Measurements from ENCODE around the gene MAF. TPM values are rescaled to one million over a fixed set of nuclear protein-coding genes. Genes with fewer than 3 reads are reported as not detected.

Gene MAF
- total RNA-seq, 1 experiment from 2014 or later, result 6.6 TPM

GRCh38 chr16:79603055-79603454 is 2.5 kb upstream of the MAF start:
- Mint-ChIP-seq H3K36me3 (no peaks in the 10 kb centered on the region), H3K27me3 (ENCODE audit: low read depth) (peaks cover 13% of the 10 kb centered on the region), H3K4me1 (peaks cover 23% of the 10 kb centered on the region), H3K9me3 (no peaks in the 10 kb centered on the region), H3K27ac (no peak overlapping the region), H3K4me3 (no peak overlapping the region)
- DNase-seq (ENCODE audit: low spot score) (no peak), ATAC-seq (no peak)
- ChIA-PET CTCF (no interaction called here), POLR2A (no interaction called here)
- TF ChIP-seq ESRRA (CRISPR knock-in tag; IDR thresholded peaks at IDR 0.05; ENCODE audit: borderline replicate concordance) (no peak), TEAD4 (CRISPR knock-in tag; IDR thresholded peaks at IDR 0.05) (no peak), ELF4 (CRISPR knock-in tag; IDR thresholded peaks at IDR 0.05; ENCODE audit: low read depth) (no peak), IRF1 (CRISPR knock-in tag; IDR thresholded peaks at IDR 0.05) (no peak), ZNF532 (CRISPR knock-in tag; IDR thresholded peaks at IDR 0.05; ENCODE audit: borderline replicate concordance) (no peak), FOXJ3 (CRISPR knock-in tag; IDR thresholded peaks at IDR 0.05; ENCODE audit: borderline replicate concordance) (no peak), RELA (CRISPR knock-in tag; IDR thresholded peaks at IDR 0.05; ENCODE audit: borderline replicate concordance) (no peak), KAT7 (CRISPR knock-in tag; IDR thresholded peaks at IDR 0.05; ENCODE audit: borderline replicate concordance) (no peak), MXD4 (CRISPR knock-in tag; IDR thresholded peaks at IDR 0.05; ENCODE audit: borderline replicate concordance) (no peak), ZNF263 (CRISPR knock-in tag; IDR thresholded peaks at IDR 0.05; ENCODE audit: low read depth) (no peak), ZNF121 (CRISPR knock-in tag; IDR thresholded peaks at IDR 0.05) (no peak), PRDM15 (CRISPR knock-in tag; IDR thresholded peaks at IDR 0.05) (no peak), PREB (CRISPR knock-in tag; IDR thresholded peaks at IDR 0.05; ENCODE audit: borderline replicate concordance) (no peak), CREM (CRISPR knock-in tag; IDR thresholded peaks at IDR 0.05) (no peak)
- TF ChIP-seq, protein P1, sequence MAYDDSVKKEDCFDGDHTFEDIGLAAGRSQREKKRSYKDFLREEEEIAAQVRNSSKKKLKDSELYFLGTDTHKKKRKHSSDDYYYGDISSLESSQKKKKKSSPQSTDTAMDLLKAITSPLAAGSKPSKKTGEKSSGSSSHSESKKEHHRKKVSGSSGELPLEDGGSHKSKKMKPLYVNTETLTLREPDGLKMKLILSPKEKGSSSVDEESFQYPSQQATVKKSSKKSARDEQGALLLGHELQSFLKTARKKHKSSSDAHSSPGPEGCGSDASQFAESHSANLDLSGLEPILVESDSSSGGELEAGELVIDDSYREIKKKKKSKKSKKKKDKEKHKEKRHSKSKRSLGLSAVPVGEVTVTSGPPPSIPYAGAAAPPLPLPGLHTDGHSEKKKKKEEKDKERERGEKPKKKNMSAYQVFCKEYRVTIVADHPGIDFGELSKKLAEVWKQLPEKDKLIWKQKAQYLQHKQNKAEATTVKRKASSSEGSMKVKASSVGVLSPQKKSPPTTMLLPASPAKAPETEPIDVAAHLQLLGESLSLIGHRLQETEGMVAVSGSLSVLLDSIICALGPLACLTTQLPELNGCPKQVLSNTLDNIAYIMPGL (CRISPR knock-in tag; IDR thresholded peaks at IDR 0.05), result no peak
- TF ChIP-seq, protein P2, sequence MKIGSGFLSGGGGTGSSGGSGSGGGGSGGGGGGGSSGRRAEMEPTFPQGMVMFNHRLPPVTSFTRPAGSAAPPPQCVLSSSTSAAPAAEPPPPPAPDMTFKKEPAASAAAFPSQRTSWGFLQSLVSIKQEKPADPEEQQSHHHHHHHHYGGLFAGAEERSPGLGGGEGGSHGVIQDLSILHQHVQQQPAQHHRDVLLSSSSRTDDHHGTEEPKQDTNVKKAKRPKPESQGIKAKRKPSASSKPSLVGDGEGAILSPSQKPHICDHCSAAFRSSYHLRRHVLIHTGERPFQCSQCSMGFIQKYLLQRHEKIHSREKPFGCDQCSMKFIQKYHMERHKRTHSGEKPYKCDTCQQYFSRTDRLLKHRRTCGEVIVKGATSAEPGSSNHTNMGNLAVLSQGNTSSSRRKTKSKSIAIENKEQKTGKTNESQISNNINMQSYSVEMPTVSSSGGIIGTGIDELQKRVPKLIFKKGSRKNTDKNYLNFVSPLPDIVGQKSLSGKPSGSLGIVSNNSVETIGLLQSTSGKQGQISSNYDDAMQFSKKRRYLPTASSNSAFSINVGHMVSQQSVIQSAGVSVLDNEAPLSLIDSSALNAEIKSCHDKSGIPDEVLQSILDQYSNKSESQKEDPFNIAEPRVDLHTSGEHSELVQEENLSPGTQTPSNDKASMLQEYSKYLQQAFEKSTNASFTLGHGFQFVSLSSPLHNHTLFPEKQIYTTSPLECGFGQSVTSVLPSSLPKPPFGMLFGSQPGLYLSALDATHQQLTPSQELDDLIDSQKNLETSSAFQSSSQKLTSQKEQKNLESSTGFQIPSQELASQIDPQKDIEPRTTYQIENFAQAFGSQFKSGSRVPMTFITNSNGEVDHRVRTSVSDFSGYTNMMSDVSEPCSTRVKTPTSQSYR (CRISPR knock-in tag; IDR thresholded peaks at IDR 0.05), result no peak
- TF ChIP-seq, protein P3, sequence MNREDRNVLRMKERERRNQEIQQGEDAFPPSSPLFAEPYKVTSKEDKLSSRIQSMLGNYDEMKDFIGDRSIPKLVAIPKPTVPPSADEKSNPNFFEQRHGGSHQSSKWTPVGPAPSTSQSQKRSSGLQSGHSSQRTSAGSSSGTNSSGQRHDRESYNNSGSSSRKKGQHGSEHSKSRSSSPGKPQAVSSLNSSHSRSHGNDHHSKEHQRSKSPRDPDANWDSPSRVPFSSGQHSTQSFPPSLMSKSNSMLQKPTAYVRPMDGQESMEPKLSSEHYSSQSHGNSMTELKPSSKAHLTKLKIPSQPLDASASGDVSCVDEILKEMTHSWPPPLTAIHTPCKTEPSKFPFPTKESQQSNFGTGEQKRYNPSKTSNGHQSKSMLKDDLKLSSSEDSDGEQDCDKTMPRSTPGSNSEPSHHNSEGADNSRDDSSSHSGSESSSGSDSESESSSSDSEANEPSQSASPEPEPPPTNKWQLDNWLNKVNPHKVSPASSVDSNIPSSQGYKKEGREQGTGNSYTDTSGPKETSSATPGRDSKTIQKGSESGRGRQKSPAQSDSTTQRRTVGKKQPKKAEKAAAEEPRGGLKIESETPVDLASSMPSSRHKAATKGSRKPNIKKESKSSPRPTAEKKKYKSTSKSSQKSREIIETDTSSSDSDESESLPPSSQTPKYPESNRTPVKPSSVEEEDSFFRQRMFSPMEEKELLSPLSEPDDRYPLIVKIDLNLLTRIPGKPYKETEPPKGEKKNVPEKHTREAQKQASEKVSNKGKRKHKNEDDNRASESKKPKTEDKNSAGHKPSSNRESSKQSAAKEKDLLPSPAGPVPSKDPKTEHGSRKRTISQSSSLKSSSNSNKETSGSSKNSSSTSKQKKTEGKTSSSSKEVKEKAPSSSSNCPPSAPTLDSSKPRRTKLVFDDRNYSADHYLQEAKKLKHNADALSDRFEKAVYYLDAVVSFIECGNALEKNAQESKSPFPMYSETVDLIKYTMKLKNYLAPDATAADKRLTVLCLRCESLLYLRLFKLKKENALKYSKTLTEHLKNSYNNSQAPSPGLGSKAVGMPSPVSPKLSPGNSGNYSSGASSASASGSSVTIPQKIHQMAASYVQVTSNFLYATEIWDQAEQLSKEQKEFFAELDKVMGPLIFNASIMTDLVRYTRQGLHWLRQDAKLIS (CRISPR knock-in tag; IDR thresholded peaks at IDR 0.05; ENCODE audit: borderline replicate concordance), result no peak
